ENCODE results near the gene SEC16B. TPM values are rescaled to one million over a fixed set of nuclear protein-coding genes. Genes with fewer than 3 reads are reported as not detected.

The SEC16B gene, protein sequence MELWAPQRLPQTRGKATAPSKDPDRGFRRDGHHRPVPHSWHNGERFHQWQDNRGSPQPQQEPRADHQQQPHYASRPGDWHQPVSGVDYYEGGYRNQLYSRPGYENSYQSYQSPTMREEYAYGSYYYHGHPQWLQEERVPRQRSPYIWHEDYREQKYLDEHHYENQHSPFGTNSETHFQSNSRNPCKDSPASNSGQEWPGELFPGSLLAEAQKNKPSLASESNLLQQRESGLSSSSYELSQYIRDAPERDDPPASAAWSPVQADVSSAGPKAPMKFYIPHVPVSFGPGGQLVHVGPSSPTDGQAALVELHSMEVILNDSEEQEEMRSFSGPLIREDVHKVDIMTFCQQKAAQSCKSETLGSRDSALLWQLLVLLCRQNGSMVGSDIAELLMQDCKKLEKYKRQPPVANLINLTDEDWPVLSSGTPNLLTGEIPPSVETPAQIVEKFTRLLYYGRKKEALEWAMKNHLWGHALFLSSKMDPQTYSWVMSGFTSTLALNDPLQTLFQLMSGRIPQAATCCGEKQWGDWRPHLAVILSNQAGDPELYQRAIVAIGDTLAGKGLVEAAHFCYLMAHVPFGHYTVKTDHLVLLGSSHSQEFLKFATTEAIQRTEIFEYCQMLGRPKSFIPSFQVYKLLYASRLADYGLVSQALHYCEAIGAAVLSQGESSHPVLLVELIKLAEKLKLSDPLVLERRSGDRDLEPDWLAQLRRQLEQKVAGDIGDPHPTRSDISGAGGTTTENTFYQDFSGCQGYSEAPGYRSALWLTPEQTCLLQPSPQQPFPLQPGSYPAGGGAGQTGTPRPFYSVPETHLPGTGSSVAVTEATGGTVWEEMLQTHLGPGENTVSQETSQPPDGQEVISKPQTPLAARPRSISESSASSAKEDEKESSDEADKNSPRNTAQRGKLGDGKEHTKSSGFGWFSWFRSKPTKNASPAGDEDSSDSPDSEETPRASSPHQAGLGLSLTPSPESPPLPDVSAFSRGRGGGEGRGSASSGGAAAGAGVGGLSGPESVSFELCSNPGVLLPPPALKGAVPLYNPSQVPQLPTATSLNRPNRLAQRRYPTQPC
- total RNA-seq: 10 to 100 TPM in 3 of 4 donors, 1 to 10 TPM in 1; 5.1 to 89.8 (median 15.2) TPM

DNA sequence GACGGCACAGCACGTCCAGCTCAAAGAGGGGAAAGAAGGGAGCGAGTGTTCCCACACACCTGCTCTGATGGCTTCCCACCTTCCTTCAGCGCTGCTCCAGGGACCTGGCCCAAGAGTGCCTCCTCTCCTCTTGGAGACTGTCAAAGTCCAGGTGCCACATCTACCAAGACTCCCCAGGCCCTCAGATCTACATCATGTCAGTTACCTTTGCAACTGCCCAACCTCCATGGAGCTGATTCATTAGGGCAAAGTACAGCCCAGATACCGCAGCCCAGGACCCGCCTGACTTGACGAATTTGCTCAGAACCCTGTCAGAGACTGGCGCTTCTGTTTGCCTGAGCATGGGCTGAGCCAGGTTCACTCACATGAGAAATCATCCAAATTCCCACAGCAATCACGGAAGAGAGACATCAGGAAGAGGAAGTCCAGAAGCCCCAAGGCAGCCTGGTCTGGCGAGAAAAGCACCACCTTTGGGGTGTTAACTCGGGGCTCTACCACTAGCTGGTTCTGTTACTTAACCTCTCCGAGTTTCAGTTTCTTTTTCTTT, at the start of gene SEC16B:
TSS of gene SEC16B (minus strand) at position 234 of the 547 bp plus-strand sequence. CDS start 2,077 bp downstream, outside the sequence.
- Histone ChIP-seq H3K4me3 (peak within 1 kb of the TSS in 3 of 4 donors; percentile 2 to 33 (median 17)), H3K9me3 (no peaks in the 10 kb centered on the region), H3K36me3 (peaks cover 0 to 5% (median 0%) of the 10 kb centered on the region in 4 donors), H3K27me3 (no peaks in the 10 kb centered on the region), H3K27ac (peak within 1 kb of the TSS in 3 of 4 donors; percentile 23 to 55 (median 51)), H3K4me1 (no peaks in the 10 kb centered on the region)
- peak; percentile 57 for DNase-seq
- in situ Hi-C loops (cut with MboI; ENCODE audit: low pct_ligation_motif_present in 1 of 4, low pct_unique_long_range_greater_than_20kb in 1 of 4, low sequenced_read_pairs in 3 of 4): no loop called here
- intact Hi-C loops (cut with DNase I; ENCODE audit: low total_unique reads): no loop called here
- WGBS, 2 donors (ENCODE audit: low coverage in 1 of 2): 13 to 75% methylated on average over 4 to 12 of the region's 12 CpGs
- TF ChIP-seq, protein P1, sequence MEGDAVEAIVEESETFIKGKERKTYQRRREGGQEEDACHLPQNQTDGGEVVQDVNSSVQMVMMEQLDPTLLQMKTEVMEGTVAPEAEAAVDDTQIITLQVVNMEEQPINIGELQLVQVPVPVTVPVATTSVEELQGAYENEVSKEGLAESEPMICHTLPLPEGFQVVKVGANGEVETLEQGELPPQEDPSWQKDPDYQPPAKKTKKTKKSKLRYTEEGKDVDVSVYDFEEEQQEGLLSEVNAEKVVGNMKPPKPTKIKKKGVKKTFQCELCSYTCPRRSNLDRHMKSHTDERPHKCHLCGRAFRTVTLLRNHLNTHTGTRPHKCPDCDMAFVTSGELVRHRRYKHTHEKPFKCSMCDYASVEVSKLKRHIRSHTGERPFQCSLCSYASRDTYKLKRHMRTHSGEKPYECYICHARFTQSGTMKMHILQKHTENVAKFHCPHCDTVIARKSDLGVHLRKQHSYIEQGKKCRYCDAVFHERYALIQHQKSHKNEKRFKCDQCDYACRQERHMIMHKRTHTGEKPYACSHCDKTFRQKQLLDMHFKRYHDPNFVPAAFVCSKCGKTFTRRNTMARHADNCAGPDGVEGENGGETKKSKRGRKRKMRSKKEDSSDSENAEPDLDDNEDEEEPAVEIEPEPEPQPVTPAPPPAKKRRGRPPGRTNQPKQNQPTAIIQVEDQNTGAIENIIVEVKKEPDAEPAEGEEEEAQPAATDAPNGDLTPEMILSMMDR (IDR thresholded peaks at IDR 0.05): peak in 1 of 5 experiments; percentile 8
- TF ChIP-seq POLR2A (IDR thresholded peaks at IDR 0.05) (no peak), POLR2AphosphoS5 (IDR thresholded peaks at IDR 0.05) (peak in 1 of 3 donors; percentile 57), EP300 (IDR thresholded peaks at IDR 0.05; ENCODE audit: low read depth) (no peak)

DNA sequence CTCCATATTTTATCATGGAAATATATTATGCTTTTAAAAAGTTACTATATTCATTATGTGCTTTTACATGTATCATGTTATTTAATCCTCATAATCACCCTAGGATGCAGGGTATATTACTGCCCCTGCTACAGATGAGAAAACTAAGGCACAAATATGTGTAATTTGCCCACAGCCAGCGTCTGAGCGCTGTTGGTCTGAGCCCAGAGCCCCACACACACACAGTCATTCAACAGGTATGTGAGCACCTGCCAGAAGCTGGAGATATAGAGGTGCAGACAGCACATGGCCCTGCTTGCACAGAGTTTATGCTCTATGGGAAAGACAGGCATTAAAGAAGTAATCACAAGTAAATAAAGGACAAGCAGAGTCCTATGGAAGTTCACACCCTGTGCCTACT, 49.8 kb upstream of the SEC16B start:
- DNase-seq: no peak
- Histone ChIP-seq H3K4me3 (no peak overlapping the region), H3K27ac (no peak overlapping the region), H3K27me3 (no peaks in the 10 kb centered on the region), H3K36me3 (peaks cover 0 to 24% (median 10%) of the 10 kb centered on the region in 4 donors), H3K4me1 (peaks cover 0 to 31% (median 13%) of the 10 kb centered on the region in 4 donors), H3K9me3 (peaks cover 0 to 6% of the 10 kb centered on the region in 2 donors)
- in situ Hi-C loops (cut with MboI; ENCODE audit: low pct_ligation_motif_present in 1 of 4, low pct_unique_long_range_greater_than_20kb in 1 of 4, low sequenced_read_pairs in 3 of 4) (no loop called here), intact Hi-C loops (cut with DNase I; ENCODE audit: low total_unique reads) (no loop called here)
- WGBS, 2 donors (ENCODE audit: low coverage in 1 of 2): 90 to 100% methylated on average over 2 of the region's 2 CpGs
- TF ChIP-seq POLR2A (IDR thresholded peaks at IDR 0.05) (no peak), EP300 (IDR thresholded peaks at IDR 0.05; ENCODE audit: low read depth) (no peak), POLR2AphosphoS5 (IDR thresholded peaks at IDR 0.05) (no peak)
- TF ChIP-seq, protein P1 (IDR thresholded peaks at IDR 0.05): no peak

DNA sequence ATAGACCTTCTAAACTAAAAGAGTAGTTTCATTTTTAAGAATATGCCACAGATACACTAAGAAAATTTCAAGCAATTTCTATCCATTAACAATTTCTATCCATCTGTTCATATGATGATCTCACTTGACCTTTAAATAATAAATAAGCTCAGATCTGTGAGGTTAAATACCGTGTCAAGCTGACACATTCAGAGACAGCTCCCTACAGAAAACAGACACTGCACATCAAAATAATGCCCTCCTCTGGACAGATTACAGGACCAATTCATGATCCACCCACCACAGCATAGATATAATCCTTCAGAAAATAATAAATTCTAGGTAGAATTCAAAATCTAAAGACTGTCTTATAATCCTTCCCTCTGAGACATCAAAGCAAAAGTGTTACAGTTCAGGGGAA, 49.4 kb upstream of the SEC16B start:
- WGBS, 2 donors (ENCODE audit: low coverage in 1 of 2): 80 to 84% methylated on average over 1 of the region's 1 CpG
- in situ Hi-C loops (cut with MboI; ENCODE audit: low pct_ligation_motif_present in 1 of 4, low pct_unique_long_range_greater_than_20kb in 1 of 4, low sequenced_read_pairs in 3 of 4): no loop called here
- Histone ChIP-seq H3K4me3 (no peak overlapping the region), H3K36me3 (peaks cover 0 to 24% (median 10%) of the 10 kb centered on the region in 4 donors), H3K9me3 (peaks cover 0 to 6% of the 10 kb centered on the region in 2 donors), H3K27me3 (no peaks in the 10 kb centered on the region), H3K27ac (no peak overlapping the region), H3K4me1 (peaks cover 0 to 31% (median 13%) of the 10 kb centered on the region in 4 donors)
- TF ChIP-seq EP300 (IDR thresholded peaks at IDR 0.05; ENCODE audit: low read depth) (no peak), POLR2AphosphoS5 (IDR thresholded peaks at IDR 0.05) (no peak), POLR2A (IDR thresholded peaks at IDR 0.05) (no peak)
- TF ChIP-seq, protein P1 (IDR thresholded peaks at IDR 0.05): no peak
- intact Hi-C loops (cut with DNase I; ENCODE audit: low total_unique reads): no loop called here
- DNase-seq: no peak
